UCSD-AML1 (cell line): ENCODE data around the gene MON2.
"Not testable (repeated sequence)": the region's sequence is repeated elsewhere in the genome, so short reads cannot be mapped to it uniquely, and the experiment has no call there.

Experiments used
- DNase-seq: peaks from one replicate; lab custom pipeline; 2025; ENCODE audit not compliant: unreplicated experiment; lab: John Stamatoyannopoulos, UW

The MON2 gene

DNA sequence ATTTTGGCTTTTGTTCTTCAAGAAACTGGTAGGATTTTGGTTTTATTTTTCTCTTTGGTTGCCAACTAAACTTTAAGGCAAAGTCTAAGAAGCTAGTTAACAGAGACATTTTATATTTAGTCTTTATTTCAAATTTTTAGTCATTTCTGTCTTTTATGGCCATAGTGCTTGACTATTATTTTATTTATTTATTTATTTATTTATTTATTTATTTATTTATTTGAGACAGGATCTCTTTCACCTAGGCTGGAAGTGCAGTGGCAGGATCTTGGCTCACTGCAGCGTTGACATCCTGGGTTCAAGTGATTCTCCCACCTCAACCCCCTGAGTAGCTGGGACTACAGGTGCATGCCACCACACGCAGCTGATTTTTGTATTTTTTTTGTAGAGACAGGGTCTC is 3.1 kb downstream of the MON2 start:
- no peak for DNase-seq

DNA sequence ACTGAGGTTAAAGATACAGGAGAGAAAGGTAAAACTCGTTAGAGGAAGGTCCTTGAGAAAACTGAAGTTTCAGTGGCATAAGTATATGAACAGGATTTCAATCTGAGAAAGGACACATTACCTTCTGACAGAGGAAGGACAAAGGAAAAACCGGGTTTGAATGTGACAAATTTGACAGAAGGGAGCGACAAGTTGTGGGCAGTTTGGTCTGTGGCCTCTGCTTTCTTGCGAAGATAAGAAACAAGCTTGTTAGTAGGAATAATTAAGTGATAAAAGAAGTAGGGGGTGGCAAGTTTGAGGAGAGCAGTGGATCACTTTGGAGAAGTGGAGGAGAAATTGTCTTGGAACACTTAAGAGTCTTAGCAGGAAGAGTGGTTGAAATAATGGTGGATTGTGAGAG is 5.1 kb downstream of the MON2 start:
- peak; percentile 9 for DNase-seq

DNA sequence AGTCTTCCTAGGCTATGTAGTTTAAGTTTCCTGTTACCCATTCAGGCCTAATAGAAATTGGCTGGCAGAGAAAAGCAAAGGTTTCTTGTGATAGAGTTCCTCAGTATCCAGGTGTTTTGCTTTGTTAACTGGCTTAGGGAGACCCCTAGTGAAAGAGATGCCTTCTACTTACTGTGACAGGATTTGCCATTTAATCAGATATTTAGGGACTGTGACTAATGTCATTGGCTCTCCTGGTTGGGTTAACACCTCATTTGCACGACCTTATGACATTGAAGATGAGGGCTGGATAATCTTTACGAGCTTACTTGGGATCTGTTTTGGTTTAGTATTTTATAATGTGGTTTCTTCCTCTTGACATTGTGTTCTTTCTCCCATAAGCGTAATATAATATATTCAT is 5.8 kb downstream of the MON2 start:
- no peak for DNase-seq

DNA sequence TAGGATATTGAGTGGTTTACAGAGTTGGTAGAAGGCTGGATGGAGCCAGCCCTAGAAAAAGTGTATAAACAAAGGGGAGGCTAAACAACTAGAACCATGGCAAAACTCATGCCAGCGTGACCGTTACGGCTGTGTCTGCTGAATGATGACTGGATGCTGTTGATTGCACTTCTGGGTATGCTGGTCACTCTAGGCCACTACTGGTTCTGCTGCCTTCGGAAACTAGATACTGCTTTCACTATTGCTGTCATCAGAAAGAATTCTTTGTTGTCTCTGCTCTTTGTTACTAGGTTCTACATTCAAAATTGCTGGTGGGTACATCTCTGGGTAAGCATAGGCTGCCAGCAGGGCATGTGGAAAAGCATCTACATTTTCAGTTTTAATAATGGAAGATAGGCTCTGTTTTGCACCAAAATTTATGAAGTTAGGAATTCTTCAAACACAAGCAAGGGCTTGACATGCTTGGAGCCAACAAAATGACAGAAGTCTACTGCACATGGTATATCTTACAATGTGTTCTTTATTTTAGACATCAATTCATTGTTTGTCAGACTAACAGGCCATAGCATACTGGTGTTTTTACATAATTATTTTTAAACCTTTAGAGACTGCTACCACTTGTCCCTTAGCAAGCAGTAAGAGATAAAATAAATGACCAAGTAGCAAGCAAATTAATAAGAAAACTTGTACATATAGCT is 15.4 kb downstream of the MON2 start:
- DNase-seq, result no peak

DNA sequence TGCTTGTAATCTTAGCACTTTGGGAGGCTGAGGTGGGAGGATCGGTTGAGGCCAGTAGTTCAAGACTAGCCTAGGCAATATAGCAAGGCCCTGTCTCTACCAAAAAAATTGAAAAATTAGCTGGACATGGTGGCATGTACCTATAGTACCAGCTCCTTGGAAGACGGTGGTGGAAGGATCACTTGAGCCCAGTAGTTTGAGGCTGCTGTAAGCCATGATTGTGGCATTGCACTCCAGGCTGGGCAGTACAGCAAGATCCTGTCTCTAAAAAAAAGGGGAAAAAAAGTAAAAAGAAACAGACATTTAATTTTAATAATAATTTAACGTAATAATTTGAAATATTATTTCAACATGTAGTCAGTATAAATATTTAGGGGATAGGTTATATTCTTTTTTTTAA is 16.1 kb downstream of the MON2 start:
- no peak for DNase-seq

DNA sequence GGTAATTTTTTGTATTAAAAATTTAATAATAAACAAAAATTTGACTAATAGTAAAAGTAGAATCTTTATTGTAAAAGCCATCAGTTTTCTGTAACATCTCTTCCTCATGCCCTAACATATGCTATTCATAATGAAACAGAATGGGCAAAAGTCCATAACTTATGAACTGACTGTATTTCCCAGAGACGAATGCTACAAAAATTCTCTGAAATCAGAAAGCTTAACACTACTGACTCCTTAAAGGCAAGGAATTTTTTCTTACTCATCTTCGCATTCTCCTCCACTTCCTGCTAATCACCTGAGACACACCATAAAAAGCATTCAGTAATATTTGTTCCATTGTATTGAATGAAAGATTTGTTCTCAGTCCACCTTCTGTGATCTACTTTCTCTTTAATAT is 17.6 kb downstream of the MON2 start:
- no peak for DNase-seq

DNA sequence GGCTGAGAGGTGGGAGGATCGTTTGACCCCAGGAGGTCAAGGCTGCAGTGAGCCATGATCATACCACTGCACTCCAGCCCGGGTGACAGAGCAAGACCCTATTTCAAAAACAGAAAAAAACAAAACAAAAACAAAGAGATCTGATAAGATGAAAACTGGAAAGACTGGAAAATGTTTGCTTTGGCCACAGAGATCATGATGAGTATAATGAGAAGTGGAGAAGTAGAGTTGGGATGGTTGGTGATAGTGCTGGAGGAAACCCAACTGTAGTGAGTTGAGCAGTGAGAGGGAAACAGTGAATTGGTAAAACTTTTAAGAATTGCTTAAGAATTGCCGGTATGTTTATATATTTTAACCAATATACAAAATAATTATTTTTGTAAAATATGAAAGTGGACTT is 39.2 kb downstream of the MON2 start:
- no peak for DNase-seq

DNA sequence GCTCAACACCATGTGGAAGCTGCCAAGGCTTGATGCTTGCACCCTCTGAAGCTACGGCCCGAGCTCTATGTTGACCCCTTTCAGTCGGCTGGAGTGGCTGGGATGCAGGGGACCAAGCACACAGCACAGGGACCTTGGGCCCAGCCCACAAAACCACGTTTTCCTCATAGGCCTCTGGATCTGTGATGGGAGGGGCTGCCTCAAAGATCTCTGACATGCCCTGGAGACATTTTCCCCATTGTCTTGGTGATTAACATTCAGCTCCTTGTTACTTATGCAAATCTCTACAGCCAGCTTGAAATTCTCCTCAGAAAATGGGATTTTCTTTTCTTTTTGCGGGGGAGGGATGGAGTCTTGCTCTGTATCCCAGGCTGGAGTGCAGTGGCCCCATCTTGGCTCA is 46.3 kb downstream of the MON2 start:
- DNase-seq, result no peak

DNA sequence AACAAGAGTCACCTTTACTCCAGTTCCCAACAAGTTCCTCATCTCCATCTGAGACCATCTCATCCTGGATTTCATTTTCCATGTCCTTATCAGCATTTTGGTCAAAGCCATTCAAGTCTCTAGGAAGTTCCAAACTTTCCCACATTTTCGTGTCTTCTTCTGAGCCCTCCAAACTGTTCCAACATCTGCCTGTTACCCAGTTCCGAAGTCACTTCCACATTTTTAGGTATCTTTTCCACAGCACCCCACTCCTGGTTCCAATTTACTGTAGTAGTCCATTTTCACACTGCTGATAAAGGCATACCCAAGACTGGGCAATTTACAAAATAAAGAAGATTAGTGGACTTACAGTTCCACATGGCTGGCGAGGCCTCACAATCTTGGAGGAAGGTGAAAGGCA is 47.5 kb downstream of the MON2 start:
- DNase-seq, result not testable (repeated sequence)

DNA sequence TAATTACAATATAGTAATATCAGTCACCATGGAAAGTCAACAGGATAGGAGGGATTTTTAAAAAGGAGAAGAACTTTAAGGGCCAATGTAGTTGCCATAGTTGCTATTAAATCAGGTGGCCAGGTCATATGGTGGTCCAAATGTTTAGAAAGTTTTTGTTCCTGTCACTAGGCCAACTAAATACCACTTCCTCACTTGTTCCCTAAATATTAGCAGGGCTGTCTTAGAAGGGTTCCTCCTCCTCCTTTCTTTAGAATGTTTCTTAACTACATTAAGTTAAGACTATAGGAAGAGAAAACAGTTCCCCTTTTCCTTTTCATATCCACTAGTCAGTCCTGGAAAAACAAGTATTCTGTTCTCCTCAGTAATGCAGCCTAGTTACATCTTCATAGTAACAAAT is 50.3 kb downstream of the MON2 start:
- DNase-seq, result no peak

DNA sequence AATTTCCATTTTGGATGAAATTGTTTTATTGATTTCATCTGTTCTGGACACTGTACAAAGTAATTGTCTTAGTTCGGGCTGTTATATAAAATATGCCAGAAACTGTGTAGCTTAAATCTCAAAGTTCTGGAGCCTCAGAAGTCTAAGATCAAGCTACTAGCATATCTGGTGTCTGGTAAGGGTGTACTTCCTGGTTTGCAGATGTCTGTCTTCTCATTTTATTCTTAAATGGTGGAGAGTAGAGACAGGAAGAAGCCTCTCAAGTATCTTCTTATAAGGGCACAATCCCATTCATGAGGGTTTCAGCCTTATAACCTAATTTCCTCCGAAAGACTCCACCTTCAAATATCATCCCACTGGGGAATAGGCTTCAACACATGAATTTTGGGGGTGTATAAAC is 51.3 kb downstream of the MON2 start:
- DNase-seq, result no peak

DNA sequence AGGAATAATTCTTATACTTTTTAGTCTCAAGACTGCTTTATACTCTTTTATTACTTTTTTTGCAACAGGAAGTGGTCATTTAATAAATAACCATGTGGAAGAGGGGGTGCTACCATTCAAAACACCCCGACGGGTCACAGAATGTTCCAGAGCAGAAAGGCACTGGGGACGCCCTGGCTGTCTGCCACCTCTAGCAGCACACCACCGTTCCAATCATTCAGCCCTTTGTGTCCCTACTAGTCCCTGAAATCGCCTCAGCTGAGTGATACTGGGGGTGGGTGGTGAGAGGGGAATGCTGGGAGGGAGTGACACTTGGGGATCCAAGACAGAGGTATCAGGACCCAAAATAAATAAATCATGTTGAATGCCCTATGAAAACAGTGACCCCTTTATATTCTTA is 52.4 kb downstream of the MON2 start:
- DNase-seq, result no peak

DNA sequence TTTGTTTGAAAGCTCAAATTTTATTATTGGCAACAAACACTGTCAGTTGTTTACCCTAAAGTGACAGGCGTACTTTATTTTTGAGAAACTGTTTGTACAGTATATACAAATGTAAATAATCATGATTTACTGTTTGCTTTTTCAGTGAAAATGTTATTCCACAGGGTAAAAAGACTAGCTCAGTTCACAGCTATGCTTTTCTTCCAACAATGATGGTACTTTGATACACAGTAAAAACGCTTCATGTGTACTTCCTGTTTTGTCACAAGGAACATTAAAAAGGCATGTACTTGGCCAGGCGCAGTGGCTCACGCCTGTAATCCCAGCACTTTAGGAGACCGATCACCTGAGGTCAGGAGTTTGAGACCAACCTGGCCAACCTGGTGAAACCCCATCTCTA is 53.7 kb downstream of the MON2 start:
- DNase-seq, result no peak

DNA sequence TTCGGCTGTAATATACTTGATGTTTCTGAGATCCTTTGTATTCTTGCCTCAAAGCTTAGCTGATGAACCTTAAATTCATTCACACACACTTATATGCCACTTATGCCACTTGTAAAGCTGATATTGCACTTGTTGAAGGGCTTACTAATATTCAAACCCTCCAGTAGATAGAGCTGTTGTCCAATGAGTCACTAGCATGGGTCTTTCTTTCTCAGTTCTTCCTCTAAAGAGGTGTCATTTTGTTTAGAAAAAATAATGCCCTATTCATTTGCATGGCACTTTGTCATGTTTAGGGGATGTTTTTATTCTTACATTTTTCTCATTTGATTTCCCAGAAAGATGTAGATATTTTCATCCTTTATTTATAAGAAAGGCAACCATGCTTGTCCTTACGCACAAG is 56.4 kb downstream of the MON2 start:
- DNase-seq, result no peak

DNA sequence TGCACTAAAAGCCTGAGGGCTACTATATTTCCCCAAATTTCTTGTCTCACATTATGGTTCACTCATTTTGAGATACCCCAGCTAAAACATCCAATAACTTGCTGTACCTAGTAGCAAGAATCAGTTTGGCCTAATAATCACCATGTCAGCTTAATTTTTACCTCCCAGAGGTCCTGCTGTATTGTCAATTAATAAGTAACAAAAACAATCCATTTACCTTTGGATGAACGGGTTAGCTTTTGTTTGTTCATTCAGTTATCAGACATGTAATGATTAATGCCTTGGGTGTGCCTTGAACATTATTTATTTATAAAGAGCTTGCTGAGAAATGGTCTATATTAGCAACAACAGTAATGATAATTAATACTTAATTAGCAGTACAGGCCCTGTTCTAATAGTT is 57.0 kb downstream of the MON2 start:
- no peak for DNase-seq

DNA sequence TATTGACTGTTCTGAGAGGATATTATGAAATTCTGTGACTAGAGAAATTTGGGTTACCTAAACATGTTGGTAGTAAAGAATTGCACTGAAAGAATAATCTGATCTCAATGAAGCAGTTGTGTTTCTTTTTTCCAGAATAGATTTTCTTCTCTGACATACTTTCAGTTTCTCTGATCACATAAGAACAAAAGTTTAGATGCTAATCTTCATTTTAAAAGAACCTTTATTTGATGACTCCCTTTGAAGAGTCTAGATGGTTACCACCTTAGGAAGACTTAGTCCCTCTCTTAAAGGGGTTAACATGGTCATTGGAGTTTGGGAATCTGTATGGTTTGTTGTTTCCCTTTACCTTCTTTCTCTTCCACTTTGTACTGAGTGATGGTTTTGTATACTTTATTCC is 58.6 kb downstream of the MON2 start:
- DNase-seq, result no peak

DNA sequence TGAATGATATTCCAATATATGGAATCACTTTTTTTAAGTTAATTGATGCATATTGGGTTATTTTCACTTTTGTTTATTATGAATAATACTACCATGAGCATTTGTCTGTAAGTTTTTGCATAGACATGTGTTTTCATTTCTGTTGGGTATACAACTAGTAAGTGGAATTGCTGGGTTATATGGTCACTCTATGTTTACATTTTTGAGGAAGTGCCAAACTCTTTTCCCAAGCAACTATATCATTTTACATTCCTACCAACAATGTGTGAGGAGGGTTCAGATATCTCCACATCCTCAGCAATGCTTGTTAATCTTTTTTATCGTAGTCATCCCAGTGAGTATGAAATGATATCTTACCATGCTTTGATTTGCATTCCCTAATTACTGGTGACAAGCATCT is 64.0 kb downstream of the MON2 start:
- no peak for DNase-seq

DNA sequence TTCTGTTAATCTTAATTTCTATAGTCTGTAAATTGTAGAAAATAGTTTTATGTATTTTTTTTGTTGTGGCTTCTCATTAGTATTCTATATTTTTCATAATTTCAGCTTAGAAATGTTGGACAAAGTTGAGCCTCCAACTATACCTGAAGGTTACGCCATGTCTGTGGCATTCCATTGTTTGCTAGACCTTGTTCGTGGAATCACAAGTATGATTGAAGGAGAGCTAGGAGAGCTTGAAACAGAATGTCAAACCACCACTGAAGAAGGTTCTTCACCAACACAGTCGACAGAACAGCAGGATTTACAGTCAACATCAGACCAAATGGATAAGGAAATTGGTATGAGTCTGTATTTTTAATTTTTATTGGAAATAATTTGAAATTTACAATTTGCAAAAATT is 65.7 kb downstream of the MON2 start:
- DNase-seq, result no peak

DNA sequence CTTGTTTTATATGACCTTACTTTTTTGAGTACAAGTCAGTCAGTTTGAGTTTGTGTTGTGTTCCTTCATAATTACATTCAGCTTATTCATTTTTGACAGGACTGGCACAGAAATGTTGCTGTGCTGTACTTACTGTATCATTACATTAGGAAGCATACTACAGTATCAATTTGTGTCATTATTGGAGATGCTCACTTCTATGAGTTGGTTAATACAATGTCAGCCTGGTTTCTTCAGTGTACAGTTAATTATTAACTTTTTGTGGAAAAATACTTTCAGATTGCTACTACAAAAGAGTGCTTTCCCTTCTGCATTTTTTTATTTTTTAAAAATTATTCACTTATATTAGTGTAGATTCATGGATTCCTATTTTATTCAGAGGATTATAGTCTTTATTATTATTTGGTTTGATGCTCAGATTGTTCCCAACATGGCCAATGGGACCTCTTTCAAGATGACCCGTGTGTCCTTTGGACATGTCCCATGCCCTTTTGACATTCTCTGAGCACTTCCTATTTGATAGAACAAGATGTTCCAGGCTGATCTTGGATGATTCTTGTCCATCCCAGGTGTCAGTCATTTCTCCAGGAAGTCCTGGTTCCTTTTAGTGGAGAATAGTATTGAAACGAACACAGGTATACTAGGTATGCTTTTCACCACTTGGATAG is 66.6 kb downstream of the MON2 start:
- DNase-seq, result no peak

DNA sequence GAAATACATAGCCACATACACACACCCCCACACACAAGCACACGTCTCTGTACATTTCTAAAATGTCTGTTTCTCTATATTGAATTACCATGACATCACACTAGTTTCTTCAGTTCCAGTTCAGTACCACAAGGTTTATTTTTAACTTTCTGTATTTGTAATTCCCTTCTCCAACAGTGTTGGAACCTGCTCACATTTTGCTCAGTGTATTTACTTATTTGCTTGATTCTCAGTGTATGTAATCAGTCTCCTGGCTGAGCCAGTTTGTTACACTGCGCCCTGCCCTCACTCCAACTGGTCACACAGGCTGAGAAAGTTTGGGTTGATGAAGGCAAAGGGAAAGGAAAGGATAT is 67.1 kb downstream of the MON2 start:
- no peak for DNase-seq

DNA sequence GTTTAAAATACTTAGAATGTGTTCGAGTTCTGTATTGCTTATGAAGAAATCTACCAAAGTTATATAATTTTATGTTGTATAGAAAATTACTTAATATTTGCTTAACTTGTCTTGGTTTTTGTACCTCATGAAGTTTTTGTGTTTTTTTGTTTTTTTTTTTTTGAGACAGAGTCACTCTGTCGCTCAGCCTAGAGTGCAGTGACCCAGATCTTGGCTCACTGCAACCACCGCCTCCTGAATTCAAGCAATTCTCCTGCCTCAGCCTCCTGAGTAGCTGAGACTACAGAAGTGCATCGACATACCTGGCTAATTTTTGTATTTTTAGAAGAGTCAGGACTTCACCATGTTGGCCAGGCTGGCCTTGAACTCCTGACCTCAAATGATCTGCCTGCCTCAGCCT is 69.9 kb downstream of the MON2 start:
- DNase-seq, result no peak

DNA sequence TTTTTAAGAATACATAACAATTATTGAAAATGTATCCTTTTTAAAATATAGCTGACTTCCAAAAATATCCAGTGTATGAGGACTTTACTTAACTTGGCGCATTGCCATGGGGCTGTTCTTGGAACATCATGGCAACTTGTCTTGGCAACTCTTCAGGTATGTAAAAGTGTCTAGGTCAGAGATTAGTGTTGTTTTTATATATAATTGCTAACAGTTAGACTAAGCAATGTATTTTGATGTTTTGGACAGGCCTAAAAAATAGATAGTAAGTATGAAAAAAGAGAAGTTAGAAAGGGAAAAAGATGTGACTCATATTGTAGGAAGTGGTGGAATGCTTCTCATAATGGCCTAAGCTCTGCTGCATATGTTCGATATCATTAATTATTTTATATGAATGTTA is 70.9 kb downstream of the MON2 start:
- DNase-seq, result no peak

DNA sequence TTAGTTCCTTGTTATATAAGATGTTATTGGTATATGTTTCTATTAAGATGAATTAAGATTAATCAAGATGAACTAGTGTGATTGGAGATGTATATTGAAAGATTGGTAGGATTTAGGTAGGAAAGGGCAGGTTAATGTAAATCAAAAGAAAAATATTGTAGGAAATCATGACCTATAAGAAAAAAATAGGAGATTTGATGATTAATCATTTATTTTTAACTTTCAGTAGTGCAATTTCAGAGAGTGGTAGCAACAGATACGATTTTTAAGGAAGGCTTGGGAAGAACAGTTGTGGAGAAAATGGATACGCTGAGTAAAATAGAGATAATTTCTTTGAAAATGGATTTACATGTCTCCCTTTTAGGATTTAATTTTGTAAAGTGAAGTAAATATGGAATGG is 73.7 kb downstream of the MON2 start:
- no peak for DNase-seq
